GM18508 (cell line): ENCODE results near the gene FUCA1.
"Not testable (repeated sequence)": the region's sequence is repeated elsewhere in the genome, so short reads cannot be mapped to it uniquely, and the experiment has no call there.

Source experiments
- ATAC-seq: cut with Tn5 transposase; IDR thresholded peaks from one replicate; pipeline ENCODE4 v1.9.1; 2021; ENCODE audit warnings: moderate number of reproducible peaks; ENCODE audit not compliant: insufficient read depth, unreplicated experiment

FUCA1 gene

DNA sequence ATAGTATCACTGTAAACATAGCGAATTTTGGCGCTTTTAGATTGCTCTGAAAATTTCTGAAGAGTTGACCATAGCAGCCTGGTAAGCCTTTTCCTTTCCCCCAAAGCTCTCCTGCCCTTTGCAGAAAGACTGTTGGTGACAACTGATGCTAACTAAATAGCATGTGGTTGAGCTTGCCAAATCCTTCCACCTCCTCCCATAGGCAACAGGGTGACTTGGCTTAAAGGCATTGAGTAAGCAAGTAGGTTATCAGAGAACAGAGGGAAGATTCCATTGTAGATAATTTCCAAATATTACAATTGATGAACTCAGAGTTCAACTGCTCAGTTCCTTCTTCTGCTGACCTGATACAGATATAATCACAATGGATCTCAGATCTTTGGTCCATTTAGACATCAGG is 22.9 kb downstream of the FUCA1 start:
- ATAC-seq = no peak

DNA sequence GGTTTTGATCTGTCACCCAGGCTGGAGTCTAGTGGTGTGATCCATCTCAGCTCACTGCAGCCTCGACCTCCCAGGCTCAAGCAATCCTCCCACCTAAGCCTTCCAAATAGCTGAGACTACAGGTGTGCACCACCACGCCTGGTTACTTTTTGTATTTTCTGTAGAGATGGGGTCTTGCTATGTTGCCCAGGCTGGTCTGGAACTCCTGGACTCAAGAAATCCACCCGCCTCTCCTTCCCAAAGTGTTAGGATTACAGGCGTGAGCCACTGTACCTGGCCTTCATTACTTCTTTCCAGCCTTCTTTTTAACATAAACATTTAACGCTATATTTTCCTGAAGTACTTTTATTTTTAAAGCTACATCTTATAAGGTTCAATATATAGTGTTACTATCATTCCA is 24.4 kb downstream of the FUCA1 start:
- ATAC-seq = no peak

DNA sequence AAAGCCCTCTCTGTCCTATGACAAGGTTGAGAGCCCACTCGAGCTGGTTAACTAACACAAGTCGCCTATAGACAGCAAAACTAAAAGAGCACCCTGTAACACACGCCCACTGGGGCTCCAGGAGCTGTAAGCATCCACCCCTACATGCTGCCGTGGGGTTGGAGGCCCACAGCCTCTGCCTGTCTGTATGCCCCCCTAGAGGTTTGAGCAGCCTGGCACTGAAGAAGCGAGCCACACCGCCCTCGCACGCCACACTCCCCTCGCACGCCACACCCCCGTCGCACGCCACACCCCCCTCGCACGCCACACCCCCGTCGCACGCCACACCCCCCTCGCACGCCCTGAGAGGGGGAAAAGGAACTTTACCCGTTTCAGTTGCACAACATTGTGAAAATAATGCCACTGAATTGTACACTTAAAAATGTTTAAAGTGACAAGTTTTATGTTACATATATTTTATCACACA is 29.7 kb downstream of the FUCA1 start:
- no peak for ATAC-seq

DNA sequence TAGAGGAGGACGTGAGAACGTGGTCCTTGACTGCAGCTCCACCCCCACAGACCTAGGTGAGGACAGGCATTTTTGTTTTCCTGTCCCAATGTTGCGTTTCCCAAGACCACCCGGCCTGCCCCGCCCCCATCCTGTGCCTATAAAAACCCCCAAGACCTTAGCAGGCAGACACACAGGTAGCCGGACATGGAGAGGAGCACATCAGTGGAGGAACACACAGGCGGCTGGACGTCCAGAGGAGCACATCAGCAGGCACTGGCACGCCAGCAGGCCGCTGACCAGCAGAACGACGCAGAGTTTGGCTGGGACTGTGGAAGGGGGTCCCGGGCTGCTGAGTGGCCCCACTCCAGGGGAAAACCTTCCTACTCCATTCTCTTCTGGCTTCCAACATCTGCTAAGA is 30.2 kb downstream of the FUCA1 start:
- no peak for ATAC-seq

DNA sequence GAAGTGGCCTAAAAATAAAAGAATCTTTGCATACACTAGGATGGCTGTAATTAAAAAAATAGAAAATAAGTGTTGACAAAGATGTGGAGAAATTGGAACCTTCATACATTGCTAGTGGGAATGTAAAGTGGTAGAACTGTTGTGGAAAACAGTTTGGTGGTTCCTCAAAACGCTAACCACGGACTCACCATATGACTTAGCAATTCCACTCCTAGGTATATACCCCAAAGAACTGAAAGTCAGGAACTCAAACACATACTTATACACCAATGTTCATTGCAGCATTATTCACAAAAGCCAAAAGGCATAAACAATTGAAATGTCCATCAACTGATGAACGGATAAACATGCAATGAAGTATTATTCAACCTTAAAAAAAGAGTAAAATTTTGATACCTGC is 32.1 kb downstream of the FUCA1 start:
- ATAC-seq = no peak

DNA sequence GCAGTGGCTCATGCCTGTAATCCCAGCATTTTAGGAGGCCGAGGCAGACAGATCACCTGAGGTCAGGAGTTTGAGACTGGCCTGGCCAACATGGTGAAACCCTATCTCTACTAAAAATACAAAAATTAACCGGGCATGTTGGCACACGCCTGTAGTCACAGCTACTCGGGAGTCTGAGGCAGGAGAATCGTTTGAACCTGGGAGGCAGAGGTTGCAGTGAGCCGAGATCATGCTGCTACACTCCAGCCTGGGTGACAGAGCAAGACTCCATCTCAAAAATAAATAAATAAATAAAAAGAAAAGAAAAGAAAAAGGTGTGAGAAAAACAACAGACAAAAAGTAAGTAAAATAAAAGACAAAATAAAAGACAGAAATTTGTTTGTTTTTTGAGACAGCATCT is 33.9 kb downstream of the FUCA1 start:
- not testable (repeated sequence) for ATAC-seq

DNA sequence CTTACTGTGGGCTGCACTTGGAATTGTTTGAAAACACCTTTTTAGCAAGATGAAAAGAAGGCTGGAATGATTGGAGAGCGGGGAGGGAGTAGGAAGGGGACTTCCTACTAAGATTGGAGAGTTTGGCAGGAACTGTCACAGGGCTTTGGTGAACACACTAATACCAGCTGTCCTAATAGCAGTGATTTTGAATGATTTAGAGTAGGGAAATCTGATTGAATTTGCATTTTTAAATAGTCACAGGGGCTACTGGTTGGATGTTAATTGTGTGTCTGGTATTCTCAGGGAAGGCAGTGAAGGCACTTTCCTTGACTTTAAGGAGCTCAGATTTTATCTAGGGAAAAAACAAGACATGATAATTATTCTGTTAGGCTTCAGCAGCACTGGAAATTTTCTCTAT is 40.4 kb downstream of the FUCA1 start:
- ATAC-seq = no peak

DNA sequence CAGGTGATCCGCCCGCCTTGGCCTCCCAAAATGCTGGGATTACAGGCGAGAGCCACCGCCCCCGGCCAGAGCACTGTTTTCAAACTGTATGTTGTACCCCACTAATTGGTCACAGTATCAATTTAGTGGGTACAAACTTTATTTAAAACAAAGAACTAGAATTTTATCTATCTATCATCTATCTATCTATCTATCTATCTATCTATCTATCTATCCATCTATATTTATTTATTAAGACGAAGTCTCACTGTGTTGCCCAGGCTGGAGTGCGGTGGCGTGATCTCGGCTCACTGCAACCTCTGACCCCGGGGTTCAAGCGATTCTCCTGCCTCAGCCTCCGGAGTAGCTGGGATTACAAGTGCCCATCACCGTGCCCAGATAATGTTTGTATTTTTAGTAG is 41.5 kb downstream of the FUCA1 start:
- ATAC-seq = not testable (repeated sequence)

DNA sequence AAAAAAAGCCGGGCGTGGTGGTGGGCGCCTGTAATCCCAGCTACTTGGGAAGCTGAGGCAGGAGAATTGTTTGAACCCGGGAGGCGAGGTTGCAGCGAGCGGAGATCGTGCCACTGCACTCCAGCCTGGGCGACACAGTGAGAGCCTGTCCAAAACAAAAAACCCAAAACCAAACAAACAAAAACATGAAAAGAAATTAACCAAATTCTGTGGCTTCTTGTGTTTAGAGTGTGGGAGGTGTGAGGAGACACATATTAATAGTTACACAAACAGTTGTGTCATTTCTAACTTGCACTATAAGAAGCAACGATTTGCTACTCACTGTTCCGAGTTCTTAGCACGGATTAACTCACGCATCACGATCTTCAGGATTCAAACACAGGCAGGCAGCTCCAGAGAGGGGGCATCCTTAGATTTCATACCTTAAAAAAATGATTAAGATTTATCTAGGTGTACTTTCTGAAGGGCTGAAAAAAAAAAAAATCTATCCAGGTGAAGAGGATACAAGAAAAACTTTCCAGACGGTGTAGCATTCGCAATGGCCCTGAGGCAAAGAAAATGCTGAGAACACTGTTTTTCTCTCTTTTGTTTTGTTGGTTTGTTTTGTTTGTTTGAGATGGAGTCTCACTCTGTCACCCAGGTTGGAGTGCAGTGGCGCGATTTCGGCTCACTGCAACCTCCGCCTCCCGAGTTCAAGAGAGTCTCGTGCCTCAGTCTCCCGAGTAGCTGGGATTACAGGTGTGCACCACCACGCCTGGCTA is 42.1 kb downstream of the FUCA1 start:
- ATAC-seq = no peak

DNA sequence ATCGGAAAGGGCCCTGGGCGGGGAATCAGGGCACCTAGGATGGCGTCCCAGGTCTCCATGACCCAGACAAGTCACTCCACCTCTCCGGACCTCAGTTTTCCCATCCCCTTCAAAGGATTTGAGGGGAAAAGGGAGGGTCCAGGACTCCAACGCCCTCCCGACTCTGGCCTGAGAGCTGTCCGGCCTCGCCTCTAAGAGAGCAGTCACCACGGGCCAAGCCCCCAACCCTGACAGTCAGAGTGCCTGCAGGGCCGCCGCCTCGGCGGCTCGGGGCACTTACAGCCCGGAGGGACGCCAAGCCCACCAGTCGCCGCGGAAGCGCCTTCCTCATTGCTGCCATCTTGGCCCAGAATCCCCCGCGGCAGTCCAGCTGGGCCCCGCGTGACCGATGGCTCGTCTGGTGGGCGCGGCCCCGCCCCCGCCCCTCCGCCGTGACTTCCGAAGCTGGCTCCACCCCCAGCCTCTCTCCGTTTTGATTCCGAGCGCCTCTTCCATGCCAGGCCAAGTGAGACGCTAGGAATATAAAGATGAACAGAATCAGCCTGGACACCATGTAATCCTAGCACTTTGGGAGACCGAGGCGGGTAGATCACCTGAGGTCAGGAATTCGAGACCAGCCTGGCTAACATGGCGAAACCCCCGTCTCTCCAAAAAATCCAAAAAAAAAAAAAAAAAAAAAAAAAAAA is 42.9 kb downstream of the FUCA1 start, which contains the start of gene HMGCL:
HMGCL (minus strand) TSS at position 354 of the 686 bp plus-strand sequence; CDS start at position 340, 14 bp downstream.
- peak; percentile 59 for ATAC-seq

DNA sequence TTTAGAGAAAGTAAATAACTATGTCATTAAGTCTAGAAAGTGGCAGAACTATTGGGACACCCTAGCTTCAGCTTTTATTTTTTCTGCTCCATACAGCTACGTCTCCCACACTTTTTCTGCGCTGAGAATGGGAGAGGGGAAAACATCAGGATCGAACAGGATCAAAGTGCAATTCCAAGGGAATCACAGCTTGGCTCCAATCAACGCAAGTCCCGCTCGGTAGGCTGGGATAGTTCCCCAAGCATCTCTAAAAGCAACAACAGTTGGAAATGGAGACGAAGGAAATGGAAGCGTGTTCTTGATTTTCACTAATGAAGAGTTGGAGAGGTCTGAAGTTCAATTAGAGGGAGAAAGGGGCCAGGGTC is 43.4 kb downstream of the FUCA1 start:
- ATAC-seq = no peak

DNA sequence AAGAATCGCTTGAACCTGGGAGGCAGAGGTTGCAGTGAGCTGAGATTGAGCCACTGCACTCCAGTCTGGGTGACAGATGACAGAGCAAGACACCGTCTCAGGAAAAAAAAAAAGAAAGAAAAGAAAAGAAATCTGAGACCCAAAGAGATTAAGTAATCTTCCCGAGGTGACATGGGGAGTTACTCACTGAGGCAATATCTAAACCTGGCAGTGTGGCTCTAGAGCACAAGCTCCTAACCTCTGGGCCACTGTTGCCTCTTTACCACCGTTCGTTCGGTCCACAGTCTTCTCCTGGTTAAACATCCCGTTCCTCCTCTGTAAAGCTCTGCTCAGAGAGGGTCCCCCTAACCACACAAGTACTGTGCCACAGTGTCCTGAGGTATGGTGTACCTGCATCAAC is 44.3 kb downstream of the FUCA1 start:
- ATAC-seq = no peak

DNA sequence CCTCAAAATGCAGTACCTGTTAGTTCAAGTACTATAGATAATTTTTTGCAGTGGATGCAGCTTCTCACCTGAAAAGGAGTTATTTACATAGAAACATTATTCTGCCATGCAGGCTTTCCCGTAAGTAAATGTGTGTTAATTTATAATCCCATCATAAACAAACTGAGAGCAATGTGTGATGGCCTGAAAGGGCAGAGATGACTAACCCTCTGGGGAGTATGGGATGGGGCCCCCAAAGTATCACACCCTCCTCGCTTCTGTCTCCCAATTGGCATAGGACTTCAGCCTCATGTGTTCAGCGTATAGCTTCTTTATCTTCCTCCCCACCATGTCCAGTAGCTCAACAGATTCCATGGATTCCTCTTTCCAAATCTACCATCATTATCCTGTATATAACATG is 50.5 kb downstream of the FUCA1 start:
- no peak for ATAC-seq

DNA sequence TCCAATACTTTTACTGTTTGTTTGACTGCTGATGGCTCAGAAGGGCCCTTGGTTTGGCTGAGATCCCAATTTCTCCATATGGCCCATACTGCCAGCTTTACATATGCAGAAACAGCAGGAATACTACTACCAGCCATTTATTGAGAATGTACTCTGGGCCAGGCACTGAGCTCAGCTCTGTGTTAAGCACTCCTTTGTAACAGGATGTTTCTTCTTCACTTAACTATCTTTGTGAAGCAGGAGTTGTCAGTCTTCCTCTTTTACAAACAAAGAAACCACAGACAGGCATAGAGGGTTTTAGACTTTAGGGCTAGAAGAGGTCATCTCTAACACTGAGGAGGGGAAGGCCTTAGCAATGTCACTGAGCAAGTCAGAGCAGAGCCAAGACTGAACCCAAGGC is 51.2 kb downstream of the FUCA1 start:
- no peak for ATAC-seq

DNA sequence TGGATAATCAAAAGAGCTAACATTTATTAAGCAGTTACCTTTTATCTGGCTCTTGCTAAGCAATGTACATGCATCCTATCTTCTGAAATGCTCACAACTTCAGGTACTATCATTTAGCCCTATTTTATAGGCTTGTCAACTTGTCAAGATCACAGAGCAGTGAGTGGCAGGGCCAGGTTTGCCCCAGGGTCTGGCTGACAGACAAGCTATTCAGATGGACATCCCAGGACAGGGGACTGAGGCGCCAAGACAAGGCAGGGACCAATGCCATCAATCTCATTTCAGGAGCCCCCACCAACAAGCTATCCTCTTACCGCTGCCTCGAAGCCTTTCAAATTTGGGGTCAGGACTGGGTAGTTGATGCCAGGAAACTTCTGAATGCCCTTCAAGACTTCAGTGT is 51.7 kb downstream of the FUCA1 start:
- ATAC-seq = no peak

DNA sequence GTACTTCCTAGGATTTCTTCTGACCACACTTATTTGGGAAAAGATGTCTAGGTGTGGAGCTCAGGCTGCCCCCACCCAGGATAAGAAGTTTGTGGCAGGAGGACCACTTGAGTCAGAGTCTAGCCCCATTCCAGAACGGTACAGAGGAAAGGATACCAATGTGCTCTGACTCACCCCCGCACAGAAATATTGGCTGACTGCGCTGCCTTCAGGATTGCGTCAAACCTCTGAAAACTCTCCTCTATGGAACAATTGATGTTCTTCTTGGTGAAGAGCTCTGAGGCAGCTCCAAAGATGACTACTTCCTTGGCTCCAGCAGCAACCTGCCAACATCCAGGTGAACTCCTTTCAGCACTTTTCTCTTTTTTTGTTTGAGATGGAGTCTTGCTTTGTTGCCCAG is 54.1 kb downstream of the FUCA1 start:
- no peak for ATAC-seq

DNA sequence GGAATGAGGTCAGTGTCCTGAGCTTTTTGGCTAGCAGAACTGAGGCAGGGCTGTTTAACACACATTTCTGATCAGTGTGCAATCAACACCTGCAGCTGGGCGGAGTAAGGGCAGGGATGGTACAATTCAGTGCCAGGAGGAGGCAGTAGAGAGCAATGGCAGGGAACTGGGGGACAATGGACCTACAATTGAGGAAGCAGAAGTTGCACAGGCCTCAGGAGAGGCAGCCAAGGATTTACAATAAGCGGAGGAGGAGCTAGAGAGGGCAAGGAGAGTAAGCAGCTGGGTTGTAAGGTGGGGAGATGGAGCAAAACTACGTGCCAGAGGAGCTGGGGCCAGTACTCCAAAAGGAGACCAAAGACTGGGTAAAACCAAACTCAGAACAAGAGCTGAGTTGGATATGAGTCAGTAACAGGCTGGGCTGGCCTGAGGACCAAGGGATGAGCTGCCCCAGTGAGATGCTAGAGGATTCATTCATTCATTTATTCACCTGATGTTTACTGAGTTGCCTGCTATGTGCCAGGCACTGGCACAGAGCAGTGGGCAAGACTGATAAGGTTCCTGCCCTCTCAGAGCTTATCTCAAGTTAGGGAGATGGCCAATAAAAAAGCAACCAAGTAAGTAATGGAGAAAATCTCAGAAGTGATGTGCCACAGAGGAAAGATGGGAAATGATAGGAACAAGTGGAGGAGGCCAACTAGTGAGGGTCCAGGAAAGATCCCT is 57.1 kb downstream of the FUCA1 start:
- no peak for ATAC-seq

DNA sequence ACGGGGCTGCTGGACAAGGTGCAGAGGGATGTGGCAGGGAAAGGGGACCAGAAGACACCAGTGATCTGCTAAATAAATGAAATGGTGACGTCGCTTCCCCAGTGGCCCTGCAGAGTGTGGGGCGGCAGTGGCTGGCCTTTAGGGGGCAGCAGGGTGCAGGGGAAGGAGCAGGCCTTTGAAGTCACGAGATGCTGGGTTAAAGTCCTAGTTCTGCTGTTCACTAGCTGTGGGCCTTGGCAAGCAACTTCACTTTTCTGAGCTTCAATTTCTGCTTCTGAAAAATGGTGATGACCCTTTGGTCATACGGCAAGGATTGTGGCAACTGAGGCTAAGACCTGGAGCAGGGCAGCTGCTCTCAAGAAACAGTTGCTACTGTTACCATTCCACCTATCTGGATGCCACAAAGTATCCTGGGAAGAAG is 58.3 kb downstream of the FUCA1 start:
- no peak for ATAC-seq

DNA sequence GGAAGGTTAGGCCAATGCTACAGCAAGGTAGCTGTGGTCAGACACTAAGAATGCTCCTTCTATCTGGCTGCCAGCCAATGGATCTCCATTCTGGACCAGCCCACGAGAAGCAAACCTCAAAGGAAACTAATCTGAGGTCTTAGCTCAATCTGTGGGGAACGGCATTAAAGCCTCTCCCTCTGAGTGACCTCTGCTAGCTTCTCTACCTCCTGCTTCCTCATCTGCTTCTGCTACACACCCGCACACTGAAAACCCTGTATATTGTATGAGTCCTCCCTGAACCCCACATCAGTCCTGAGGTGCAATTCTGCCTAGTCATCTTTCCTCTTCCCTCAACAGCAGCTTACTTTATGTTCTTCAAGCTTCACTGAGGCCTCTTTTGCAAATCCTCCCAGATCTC is 60.6 kb downstream of the FUCA1 start:
- no peak for ATAC-seq

DNA sequence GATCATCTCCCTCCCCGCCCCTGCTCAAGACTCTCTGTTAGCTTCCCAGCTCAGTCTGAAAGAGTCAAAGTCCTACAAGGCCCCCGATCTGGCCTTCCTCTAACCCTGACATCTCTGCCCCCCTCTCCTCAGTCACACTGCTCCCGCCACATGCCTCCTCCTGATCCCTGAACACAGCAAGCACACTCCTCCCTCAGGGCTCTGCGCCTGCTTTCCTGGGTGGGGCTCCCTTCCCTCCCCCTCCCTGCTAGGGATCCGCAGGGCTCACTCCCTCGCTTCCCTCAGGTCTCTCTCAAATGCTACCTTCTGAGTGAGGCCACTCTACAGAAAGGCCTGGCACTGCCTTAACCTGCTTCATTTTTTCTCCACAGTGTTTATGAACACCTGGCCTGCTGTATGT is 61.8 kb downstream of the FUCA1 start:
- ATAC-seq = no peak

DNA sequence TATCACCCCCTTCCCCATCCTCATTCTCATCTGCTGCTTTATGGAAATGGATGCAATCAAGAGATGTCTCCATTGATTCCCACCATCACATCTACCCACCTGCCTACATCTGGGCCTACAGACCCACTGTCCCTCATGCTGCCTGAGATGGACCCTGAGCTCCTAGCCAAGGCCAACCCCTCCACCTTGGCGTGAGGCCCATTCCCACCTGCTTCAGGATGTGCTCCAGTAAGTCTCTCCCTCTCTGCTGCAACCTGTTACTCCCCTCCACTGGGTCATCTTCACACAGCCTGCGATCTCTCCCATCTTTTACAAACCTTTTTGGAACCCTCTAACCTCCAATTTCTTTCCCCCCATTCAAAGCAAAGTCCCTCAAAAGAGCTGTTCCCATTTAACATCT is 63.1 kb downstream of the FUCA1 start:
- ATAC-seq = no peak
